ENCODE results near the gene SI. TPM values are rescaled to one million over a fixed set of nuclear protein-coding genes. Genes with fewer than 3 reads are reported as not detected.

Gene SI
- total and polyA plus RNA-seq, 2 of the 4 experiments (the other 2 are of a cell fraction): not detected

- in situ Hi-C loops (cut with MboI; ENCODE audit: low sequenced_read_pairs): no loop called here
- Histone ChIP-seq H3K27me3 (ENCODE audit: control insufficient read depth, insufficient read depth, low read length) (no peaks in the 10 kb centered on the region), H4K5ac (ENCODE audit: low read depth, low read length) (no peak overlapping the region), H2BK120ac (ENCODE audit: low read depth, low read length) (no peak overlapping the region), H4K91ac (ENCODE audit: insufficient read depth, low read depth, low read length) (no peak overlapping the region), H2AK9ac (replicated peaks; ENCODE audit: low read depth, low read length, poor library complexity) (no peak overlapping the region), H4K8ac (ENCODE audit: low read depth in 2 of 2, low read length in 2 of 2) (no peak overlapping the region), H2BK20ac (ENCODE audit: low read depth, low read length) (no peak overlapping the region), H2BK15ac (ENCODE audit: low read depth, low read length) (no peak overlapping the region), H3K56ac (ENCODE audit: extremely low read depth, insufficient read depth, low read length) (no peak overlapping the region), H3K18ac (ENCODE audit: low read depth, low read length) (no peak overlapping the region), H3K9me3 (ENCODE audit: control insufficient read depth, insufficient read depth, low read length) (peaks cover 2% of the 10 kb centered on the region; the same call in 1 of the 2 replicates), H4K20me1 (ENCODE audit: insufficient read depth, low read length) (no peaks in the 10 kb centered on the region), H3K27ac (ENCODE audit: insufficient read depth, low read length) (no peak overlapping the region), H3K4me2 (ENCODE audit: low read depth, low read length) (no peak overlapping the region), H3K4me3 (ENCODE audit: insufficient read depth, low read depth, low read length) (no peak overlapping the region), H3K79me1 (ENCODE audit: low read depth in 1 of 2, low read length in 2 of 2) (no peaks in the 10 kb centered on the region), H3K23ac (ENCODE audit: low read depth, low read length) (no peak overlapping the region), H2AK5ac (ENCODE audit: low read depth, low read length) (no peak overlapping the region), H3K36me3 (ENCODE audit: control insufficient read depth, insufficient read depth, low read length) (no peaks in the 10 kb centered on the region), H3K9ac (ENCODE audit: low read depth, low read length) (no peak overlapping the region), H2AFZ (replicated peaks; ENCODE audit: low read length, poor library complexity) (no peak overlapping the region), H3K4ac (ENCODE audit: low read depth, low read length) (no peak overlapping the region), H2BK5ac (ENCODE audit: low read depth, low read length, poor library complexity, severe bottlenecking) (no peak overlapping the region), H3K9me1 (ENCODE audit: insufficient read depth, low read length) (no peaks in the 10 kb centered on the region), H3K4me1 (ENCODE audit: control insufficient read depth, insufficient read depth, low read length) (no peaks in the 10 kb centered on the region), H3K14ac (replicated peaks; ENCODE audit: low read depth, low read length) (no peak overlapping the region)
- dilution Hi-C loops (cut with HindIII; ENCODE audit: low sequenced_read_pairs, unreplicated experiment): no loop called here
- intact Hi-C loops (cut with micrococcal nuclease): no loop called here
- ChIA-PET CTCF (no interaction called here), POLR2A (ENCODE audit: unreplicated experiment) (no interaction called here)
- DNase-seq (no peak), ATAC-seq (ENCODE audit: low read depth) (no peak)
- BruUV-seq (replicated peaks): no TSS peak
- no peak for TF ChIP-seq RFX5 (IDR thresholded peaks at IDR 0.05; ENCODE audit: low read depth, low read length)
- no peak for TF ChIP-seq POLR2A (IDR thresholded peaks at IDR 0.05; ENCODE audit: low read depth, low read length)
- no peak for TF ChIP-seq ELK1 (IDR thresholded peaks at IDR 0.05; ENCODE audit: borderline replicate concordance, low read depth, low read length)
- TF ChIP-seq SMC3 (IDR thresholded peaks at IDR 0.05; ENCODE audit: low read depth, low read length): no peak
- no peak for TF ChIP-seq RCOR1 (IDR thresholded peaks at IDR 0.05; ENCODE audit: insufficient replicate concordance, low read length)
- no peak for TF ChIP-seq CEBPB (IDR thresholded peaks at IDR 0.05; ENCODE audit: low read depth, low read length)
- TF ChIP-seq MAZ (IDR thresholded peaks at IDR 0.05; ENCODE audit: borderline replicate concordance, low read depth, low read length): no peak
- TF ChIP-seq USF2 (IDR thresholded peaks at IDR 0.05; ENCODE audit: low read depth, low read length): no peak
- TF ChIP-seq CTCF (conservative IDR thresholded peaks at IDR 0.05; ENCODE audit: low read depth, low read length): no peak
- TF ChIP-seq FOS (IDR thresholded peaks at IDR 0.05; ENCODE audit: low read depth, low read length): no peak
- no peak for TF ChIP-seq BHLHE40 (IDR thresholded peaks at IDR 0.05; ENCODE audit: low read depth, low read length)
- no peak for TF ChIP-seq CHD1 (IDR thresholded peaks at IDR 0.05; ENCODE audit: low read depth, low read length)
- WGBS, 2 experiments (ENCODE audit: extremely low coverage in 2 of 2, insufficient read length in 1 of 2): no CpG with 5 or more reads among the region's 1 CpG
These were observed 2.6 kb downstream of the SI start for GRCh38 chr3:165075695-165076094.

Data from IMR-90 (cell line).